Mammary epithelial cell (primary cell): ENCODE results near the gene MYL6B.

Source experiments
- EZH2 ChIP-seq: IDR thresholded peaks from 2 replicates; pipeline ENCODE4 v1.6.1; 2012; ENCODE audit warnings: low read length, inconsistent platforms, borderline replicate concordance
- TF ChIP-seq, protein P1 (sequence below), 2 donors: IDR thresholded peaks in 1 of 2; conservative IDR thresholded peaks in 1 of 2; 2 replicates each; pipeline ENCODE4 v1.5.1; 2011 to 2012; ENCODE audit warnings: inconsistent platforms in 2 of 2, low read length in 2 of 2, mild to moderate bottlenecking in 2 of 2, control low read depth in 1 of 2, low read depth in 1 of 2; ENCODE audit not compliant: insufficient read depth in 1 of 2; ENCODE audit errors: extremely low read depth in 1 of 2

DNA sequence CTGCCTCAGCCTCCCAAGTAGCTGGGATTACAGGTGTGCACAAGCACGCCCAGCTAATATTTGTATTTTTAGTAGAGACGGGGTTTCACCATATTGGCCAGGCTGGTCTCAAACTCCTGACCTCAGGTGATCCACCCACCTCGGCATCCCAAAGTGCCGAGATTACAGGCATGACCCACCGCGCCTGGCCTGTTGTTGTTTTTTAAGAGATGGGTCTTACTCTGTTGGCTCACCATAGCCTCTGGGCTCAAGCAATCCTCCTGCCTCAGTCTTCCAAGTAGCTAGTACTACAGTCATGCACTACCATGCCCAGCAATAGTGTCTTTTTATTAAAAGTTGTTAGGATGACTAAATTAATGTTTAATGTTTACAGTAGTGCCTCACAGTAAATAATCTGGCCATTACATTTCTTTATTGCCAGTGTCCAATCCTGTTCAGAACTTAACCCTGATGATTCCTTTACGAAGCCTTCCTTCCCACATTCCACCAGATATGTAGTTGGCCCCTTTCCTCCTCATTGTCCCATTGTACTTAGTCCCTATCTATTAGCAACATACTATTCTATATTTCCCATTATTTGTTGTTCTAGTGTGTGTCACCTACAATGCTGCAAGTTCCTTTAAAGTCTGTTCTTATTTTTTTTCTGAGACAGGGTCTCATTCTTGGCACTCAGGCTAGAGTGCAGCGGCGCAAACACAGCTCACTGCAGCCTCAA is 45.7 kb downstream of the MYL6B start:
- TF ChIP-seq, protein P1, sequence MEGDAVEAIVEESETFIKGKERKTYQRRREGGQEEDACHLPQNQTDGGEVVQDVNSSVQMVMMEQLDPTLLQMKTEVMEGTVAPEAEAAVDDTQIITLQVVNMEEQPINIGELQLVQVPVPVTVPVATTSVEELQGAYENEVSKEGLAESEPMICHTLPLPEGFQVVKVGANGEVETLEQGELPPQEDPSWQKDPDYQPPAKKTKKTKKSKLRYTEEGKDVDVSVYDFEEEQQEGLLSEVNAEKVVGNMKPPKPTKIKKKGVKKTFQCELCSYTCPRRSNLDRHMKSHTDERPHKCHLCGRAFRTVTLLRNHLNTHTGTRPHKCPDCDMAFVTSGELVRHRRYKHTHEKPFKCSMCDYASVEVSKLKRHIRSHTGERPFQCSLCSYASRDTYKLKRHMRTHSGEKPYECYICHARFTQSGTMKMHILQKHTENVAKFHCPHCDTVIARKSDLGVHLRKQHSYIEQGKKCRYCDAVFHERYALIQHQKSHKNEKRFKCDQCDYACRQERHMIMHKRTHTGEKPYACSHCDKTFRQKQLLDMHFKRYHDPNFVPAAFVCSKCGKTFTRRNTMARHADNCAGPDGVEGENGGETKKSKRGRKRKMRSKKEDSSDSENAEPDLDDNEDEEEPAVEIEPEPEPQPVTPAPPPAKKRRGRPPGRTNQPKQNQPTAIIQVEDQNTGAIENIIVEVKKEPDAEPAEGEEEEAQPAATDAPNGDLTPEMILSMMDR (conservative IDR thresholded peaks at IDR 0.05 in 1 of 2, IDR thresholded peaks at IDR 0.05 in 1 of 2; ENCODE audit: extremely low read depth in 1 of 2, insufficient read depth in 1 of 2, low read depth in 1 of 2, low read length in 2 of 2), result no peak
- TF ChIP-seq EZH2, result no peak
